GM12801 (cell line): Measurements from ENCODE around the gene GPLD1.

Experiments used
- CTCF ChIP-seq: IDR thresholded peaks from one replicate; pipeline ENCODE4 v1.5.1; 2011; ENCODE audit warnings: control low read depth; ENCODE audit not compliant: insufficient read length; ENCODE audit errors: extremely low read depth

GPLD1 gene

GRCh38 chr6:24408719-24409410 lies 80.5 kb downstream of the GPLD1 start:
- TF ChIP-seq CTCF = no peak

- no peak for TF ChIP-seq CTCF
These were observed 84.1 kb downstream of the GPLD1 start for GRCh38 chr6:24405262-24405661.

- no peak for TF ChIP-seq CTCF
These were observed 85.9 kb downstream of the GPLD1 start for GRCh38 chr6:24403501-24403824.

- no peak for TF ChIP-seq CTCF
These were observed 86.5 kb downstream of the GPLD1 start, which contains the start of gene MRS2 for GRCh38 chr6:24402697-24403500. Gene MRS2 (plus strand): TSS chr6:24402936. CDS start chr6:24403047, 111 bp downstream.

- TF ChIP-seq CTCF = no peak
These were observed 87.9 kb downstream of the GPLD1 start for GRCh38 chr6:24401458-24401857.

GRCh38 chr6:24397631-24398030 lies 91.7 kb downstream of the GPLD1 start:
- TF ChIP-seq CTCF = no peak

GRCh38 chr6:24396824-24397223 lies 92.6 kb downstream of the GPLD1 start:
- no peak for TF ChIP-seq CTCF
